ENCODE data around the gene ENTPD8.

GRCh38 chr9:137459601-137460362 lies 18.6 kb upstream of the ENTPD8 start:
- TF ChIP-seq CTCF (conservative IDR thresholded peaks at IDR 0.05) = no peak
- TF ChIP-seq EZH2 (IDR thresholded peaks at IDR 0.05; ENCODE audit: low read depth) = no peak

Measured in PC-9 (cell line).